ENCODE measurements around the gene NOSIP. TPM values are rescaled to one million over a fixed set of nuclear protein-coding genes. Genes with fewer than 3 reads are reported as not detected.

Gene NOSIP
- total RNA-seq, 2 experiments from 2014 or later, result 202 to 203 TPM

- Histone ChIP-seq H3K4me1 (ENCODE audit: insufficient read depth, low read length) (peaks cover under 1% of the 10 kb centered on the region), H3K4me3 (ENCODE audit: low read length) (no peak overlapping the region), H3K9me3 (ENCODE audit: control insufficient read depth in 1 of 2, insufficient read depth in 1 of 2, low read length in 2 of 2) (no peaks in the 10 kb centered on the region), H3K36me3 (ENCODE audit: insufficient read depth, low read length) (peaks cover 2% of the 10 kb centered on the region), H3K27me3 (ENCODE audit: control insufficient read depth in 1 of 2, insufficient read depth in 2 of 2, low read length in 2 of 2) (no peaks in the 10 kb centered on the region), H3K27ac (ENCODE audit: low read depth in 1 of 2, low read length in 2 of 2) (no peak overlapping the region)
- H3K4me1 Mint-ChIP-seq (ENCODE audit: low read depth), result peaks cover 17% of the 10 kb centered on the region
- ChIA-PET CTCF (interaction anchor here (0.7 to 2.3 kb wide), 2 partner anchors 49 to 197 kb away, joined by 4 to 8 read pairs; no protein-coding TSS in a partner anchor), POLR2A (interaction anchor here (1.3 kb wide), 1 partner anchor 50 kb away, joined by 3 read pairs; no protein-coding TSS in a partner anchor)
- TF ChIP-seq CTCF (IDR thresholded peaks at IDR 0.05), result no peak
- H3K4me3 Mint-ChIP-seq, result no peak overlapping the region
- H3K27ac Mint-ChIP-seq, result no peak overlapping the region
- no peak for DNase-seq
- H3K9me3 Mint-ChIP-seq, result no peaks in the 10 kb centered on the region
- intact Hi-C loops (cut with DNase I, micrococcal nuclease), result no loop called here
- ATAC-seq (ENCODE audit: poor library complexity), result no peak
- no peaks in the 10 kb centered on the region for H3K27me3 Mint-ChIP-seq
- peaks cover 26% of the 10 kb centered on the region for H3K36me3 Mint-ChIP-seq (ENCODE audit: low read depth)
Observed at GRCh38 chr19:49520705-49521319, 59.5 kb downstream of the NOSIP start.

GRCh38 chr19:49518033-49518432 is 62.3 kb downstream of the NOSIP start:
- no peaks in the 10 kb centered on the region for H3K9me3 Mint-ChIP-seq
- peak overlapping the region; percentile 18 for H3K4me3 Mint-ChIP-seq
- Histone ChIP-seq H3K36me3 (ENCODE audit: insufficient read depth, low read length) (peaks cover 2% of the 10 kb centered on the region), H3K27ac (ENCODE audit: low read depth in 1 of 2, low read length in 2 of 2) (no peak overlapping the region), H3K4me1 (ENCODE audit: insufficient read depth, low read length) (peaks cover 26% of the 10 kb centered on the region), H3K9me3 (ENCODE audit: control insufficient read depth in 1 of 2, insufficient read depth in 1 of 2, low read length in 2 of 2) (no peaks in the 10 kb centered on the region), H3K4me3 (ENCODE audit: low read length) (no peak overlapping the region), H3K27me3 (ENCODE audit: control insufficient read depth in 1 of 2, insufficient read depth in 2 of 2, low read length in 2 of 2) (no peaks in the 10 kb centered on the region)
- peaks cover 19% of the 10 kb centered on the region for H3K36me3 Mint-ChIP-seq (ENCODE audit: low read depth)
- CTCF ChIA-PET, result no interaction called here
- H3K4me1 Mint-ChIP-seq (ENCODE audit: low read depth), result peaks cover 29% of the 10 kb centered on the region
- no peak overlapping the region for H3K27ac Mint-ChIP-seq
- ATAC-seq (ENCODE audit: poor library complexity) (no peak), DNase-seq (no peak)
- no peak for TF ChIP-seq CTCF (IDR thresholded peaks at IDR 0.05)
- POLR2A ChIA-PET, result interaction anchor here (0.6 kb wide), 1 partner anchor 49 kb away, joined by 3 read pairs; no protein-coding TSS in a partner anchor
- H3K27me3 Mint-ChIP-seq, result no peaks in the 10 kb centered on the region
- intact Hi-C loops (cut with DNase I, micrococcal nuclease), result no loop called here

GRCh38 chr19:49515767-49516166 is 64.6 kb downstream of the NOSIP start:
- ChIA-PET POLR2A (interaction anchor here (0.6 to 1.0 kb wide), 2 partner anchors 9 to 12 kb away, joined by 3 to 4 read pairs; partner anchors contain the start of gene RCN3), CTCF (interaction anchor here (0.7 kb wide), 1 partner anchor 55 kb away, joined by 3 read pairs; no protein-coding TSS in a partner anchor)
- intact Hi-C loops (cut with DNase I, micrococcal nuclease), result no loop called here
- no peak for ATAC-seq (ENCODE audit: poor library complexity)
- Mint-ChIP-seq H3K27me3 (no peaks in the 10 kb centered on the region), H3K9me3 (no peaks in the 10 kb centered on the region), H3K27ac (peak overlapping the region; percentile 76), H3K36me3 (ENCODE audit: low read depth) (peaks cover 17% of the 10 kb centered on the region), H3K4me3 (peak overlapping the region; percentile 83), H3K4me1 (ENCODE audit: low read depth) (peaks cover 48% of the 10 kb centered on the region)
- no peak overlapping the region for H3K27ac ChIP-seq (ENCODE audit: low read depth in 1 of 2, low read length in 2 of 2)
- peaks cover 2% of the 10 kb centered on the region for H3K36me3 ChIP-seq (ENCODE audit: insufficient read depth, low read length)
- peaks cover 44% of the 10 kb centered on the region for H3K4me1 ChIP-seq (ENCODE audit: insufficient read depth, low read length)
- H3K4me3 ChIP-seq (ENCODE audit: low read length), result no peak overlapping the region
- TF ChIP-seq CTCF (IDR thresholded peaks at IDR 0.05), result no peak
- peak in 2 of 14 experiments; percentile 57 for DNase-seq
- no peaks in the 10 kb centered on the region for H3K9me3 ChIP-seq (ENCODE audit: control insufficient read depth in 1 of 2, insufficient read depth in 1 of 2, low read length in 2 of 2)
- no peaks in the 10 kb centered on the region for H3K27me3 ChIP-seq (ENCODE audit: control insufficient read depth in 1 of 2, insufficient read depth in 2 of 2, low read length in 2 of 2)

Data from CD4-positive, alpha-beta T cell (primary cell).